GM19035 (cell line): ENCODE measurements around the gene SURF6.
"Not testable (repeated sequence)": the region's sequence is repeated elsewhere in the genome, so short reads cannot be mapped to it uniquely, and the experiment has no call there.

Experiments used
- ATAC-seq: cut with Tn5 transposase; IDR thresholded peaks from one replicate; pipeline ENCODE4 v1.9.1; 2021; ENCODE audit not compliant: unreplicated experiment

SURF6 gene

GRCh38 chr9:133335924-133336811 is at the start of gene SURF6:
Gene SURF6, minus strand, starts transcription at chr9:133336188. Its CDS starts 56 bp downstream, at chr9:133336132.
- ATAC-seq = peak; percentile 90

GRCh38 chr9:133385452-133385851 is 49.5 kb upstream of the SURF6 start:
- ATAC-seq = no peak

- no peak for ATAC-seq
These were observed 48.8 kb upstream of the SURF6 start for GRCh38 chr9:133384736-133385321.

- ATAC-seq = no peak
These were observed 47.5 kb upstream of the SURF6 start for GRCh38 chr9:133383438-133383837.

GRCh38 chr9:133382507-133383141 is 46.6 kb upstream of the SURF6 start:
- no peak for ATAC-seq

GRCh38 chr9:133380734-133381133 is 44.7 kb upstream of the SURF6 start:
- ATAC-seq = no peak

- ATAC-seq = no peak
These were observed 43.4 kb upstream of the SURF6 start for GRCh38 chr9:133379153-133380086.

- ATAC-seq = no peak
These were observed 42.5 kb upstream of the SURF6 start for GRCh38 chr9:133378408-133378962.

- no peak for ATAC-seq
These were observed 41.8 kb upstream of the SURF6 start for GRCh38 chr9:133377721-133378216.

GRCh38 chr9:133377280-133377679 is 41.3 kb upstream of the SURF6 start:
- not testable (repeated sequence) for ATAC-seq

- ATAC-seq = peak; percentile 89
These were observed 40.0 kb upstream of the SURF6 start, which contains the start of the genes STKLD1 and SURF4 for GRCh38 chr9:133375724-133376654. Gene STKLD1, plus strand, starts transcription at chr9:133376366. Its CDS starts 108 bp downstream, at chr9:133376474. Gene SURF4, minus strand, starts transcription at chr9:133376060. Its CDS starts 91 bp downstream, at chr9:133375969.

- ATAC-seq = peak; percentile 7
These were observed 39.2 kb upstream of the SURF6 start for GRCh38 chr9:133375116-133375723.

- ATAC-seq = no peak
These were observed 38.7 kb upstream of the SURF6 start for GRCh38 chr9:133374612-133375115.

GRCh38 chr9:133372144-133372543 is 36.2 kb upstream of the SURF6 start:
- ATAC-seq = no peak

GRCh38 chr9:133371261-133371711 is 35.3 kb upstream of the SURF6 start:
- no peak for ATAC-seq

GRCh38 chr9:133370685-133371084 is 34.7 kb upstream of the SURF6 start:
- ATAC-seq = no peak

- no peak for ATAC-seq
These were observed 33.9 kb upstream of the SURF6 start for GRCh38 chr9:133369933-133370332.

GRCh38 chr9:133369422-133369821 is 33.4 kb upstream of the SURF6 start:
- ATAC-seq = no peak
